Measurements from ENCODE around the gene C17orf113.

Gene C17orf113

DNA sequence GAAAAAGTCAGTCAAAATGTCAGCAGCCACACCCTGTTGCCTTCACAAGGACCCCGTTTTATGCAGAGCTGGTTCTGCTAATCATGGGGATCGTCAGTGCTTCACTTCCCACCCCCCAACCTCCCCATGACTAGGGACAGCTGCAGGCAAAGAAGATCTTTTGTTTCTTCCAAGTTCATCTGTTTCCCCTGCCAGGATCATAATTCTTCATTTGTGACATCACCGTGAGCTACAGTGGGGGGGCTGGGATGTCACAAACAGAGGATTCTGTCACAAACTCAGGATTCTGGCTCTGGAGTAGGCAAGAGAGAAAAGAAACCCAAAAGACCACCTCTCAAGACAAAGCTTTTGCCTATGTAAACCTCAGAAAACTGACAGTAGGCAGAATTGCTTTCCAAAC lies 57.8 kb downstream of the C17orf113 start:
- ATAC-seq = no peak
- H3K27me3 Mint-ChIP-seq = no peaks in the 10 kb centered on the region
- no peak overlapping the region for H3K4me3 Mint-ChIP-seq
- peaks cover 27% of the 10 kb centered on the region for H3K4me1 Mint-ChIP-seq
- no peak overlapping the region for H3K27ac Mint-ChIP-seq
- no peaks in the 10 kb centered on the region for H3K9me3 Mint-ChIP-seq
- H3K36me3 Mint-ChIP-seq = peaks cover 59% of the 10 kb centered on the region

- H3K27me3 Mint-ChIP-seq = no peaks in the 10 kb centered on the region
- peaks cover 15% of the 10 kb centered on the region for H3K4me1 Mint-ChIP-seq
- no peak for ATAC-seq
- no peak overlapping the region for H3K27ac Mint-ChIP-seq
- H3K4me3 Mint-ChIP-seq = no peak overlapping the region
- H3K36me3 Mint-ChIP-seq = peaks cover 63% of the 10 kb centered on the region
- H3K9me3 Mint-ChIP-seq = no peaks in the 10 kb centered on the region
These were observed 60.5 kb downstream of the C17orf113 start for GRCh38 chr17:41989702-41990419.

DNA sequence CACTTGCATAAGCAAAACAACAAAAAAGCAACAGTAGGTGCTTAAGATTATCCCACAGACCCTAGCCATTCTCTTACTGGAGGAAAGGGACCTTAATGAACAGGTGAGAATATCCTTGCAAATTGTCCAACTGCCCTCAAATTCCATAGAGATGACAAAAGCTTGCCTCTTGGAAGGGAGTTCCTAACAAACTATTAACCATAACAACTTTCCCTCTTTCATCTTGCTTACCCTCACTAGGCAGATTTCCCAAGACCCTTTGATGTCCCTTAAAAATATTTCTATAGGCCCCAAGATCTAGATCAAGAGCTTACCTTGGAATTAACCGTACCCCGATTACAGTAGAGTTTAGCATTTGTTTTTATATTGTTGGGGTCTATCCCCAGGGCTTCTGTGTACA lies 62.0 kb downstream of the C17orf113 start:
- peaks cover 77% of the 10 kb centered on the region for H3K36me3 Mint-ChIP-seq
- peak overlapping the region; percentile 48 for H3K27ac Mint-ChIP-seq
- H3K9me3 Mint-ChIP-seq = no peaks in the 10 kb centered on the region
- no peak for ATAC-seq
- peaks cover 22% of the 10 kb centered on the region for H3K4me1 Mint-ChIP-seq
- H3K4me3 Mint-ChIP-seq = no peak overlapping the region
- no peaks in the 10 kb centered on the region for H3K27me3 Mint-ChIP-seq
